ENCODE data around the gene PTPN13.

The PTPN13 gene

DNA sequence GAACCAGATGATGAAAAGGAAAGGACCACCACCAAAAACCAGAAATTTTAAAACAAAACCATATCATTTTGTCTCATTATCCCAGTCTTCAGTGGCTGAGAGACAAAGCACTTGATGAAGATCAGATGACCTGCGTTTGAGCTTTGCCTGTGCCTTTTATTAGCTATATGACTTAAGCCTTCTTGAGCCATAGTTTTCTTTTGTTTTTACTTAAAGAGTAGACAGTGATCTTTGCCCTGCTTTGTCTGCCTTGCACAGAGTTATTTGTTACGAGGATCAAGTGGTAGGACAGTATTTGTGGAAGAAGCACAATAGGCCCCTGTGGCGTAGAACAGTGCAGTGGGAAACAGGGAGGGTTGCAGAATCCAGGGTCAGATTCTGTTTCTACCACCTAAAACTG, 165.2 kb downstream of the PTPN13 start:
- intact Hi-C loops (cut with DNase I): no loop called here
- DNase-seq: no peak

- intact Hi-C loops (cut with DNase I): no loop called here
Observed at GRCh38 chr4:86762649-86763048, 168.5 kb downstream of the PTPN13 start.

GRCh38 chr4:86769794-86770193, 175.7 kb downstream of the PTPN13 start:
- intact Hi-C loops (cut with DNase I): no loop called here
- no peak for DNase-seq

More at GRCh38 chr4:86762649-86763048, 168.5 kb downstream of the PTPN13 start:
- no peak for DNase-seq

- intact Hi-C loops (cut with DNase I): no loop called here
- DNase-seq: peak in 17 of 42 donors; percentile 3 to 76 (median 23)
Observed at GRCh38 chr4:86771141-86771540, 177.0 kb downstream of the PTPN13 start.

DNA sequence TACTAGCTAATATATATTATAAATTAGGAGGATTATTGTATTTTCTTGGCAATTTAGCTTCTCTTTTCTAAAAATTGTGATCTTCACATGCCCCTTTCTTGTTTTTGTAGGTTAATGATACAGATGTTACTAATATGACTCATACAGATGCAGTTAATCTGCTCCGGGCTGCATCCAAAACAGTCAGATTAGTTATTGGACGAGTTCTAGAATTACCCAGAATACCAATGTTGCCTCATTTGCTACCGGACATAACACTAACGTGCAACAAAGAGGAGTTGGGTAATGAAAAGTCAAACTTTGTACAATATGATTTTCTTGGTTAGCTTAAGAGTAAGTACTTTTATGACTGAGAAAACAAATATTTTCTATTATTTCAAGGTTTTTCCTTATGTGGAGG, 180.9 kb downstream of the PTPN13 start:
- DNase-seq: no peak
- intact Hi-C loops (cut with DNase I): no loop called here

DNA sequence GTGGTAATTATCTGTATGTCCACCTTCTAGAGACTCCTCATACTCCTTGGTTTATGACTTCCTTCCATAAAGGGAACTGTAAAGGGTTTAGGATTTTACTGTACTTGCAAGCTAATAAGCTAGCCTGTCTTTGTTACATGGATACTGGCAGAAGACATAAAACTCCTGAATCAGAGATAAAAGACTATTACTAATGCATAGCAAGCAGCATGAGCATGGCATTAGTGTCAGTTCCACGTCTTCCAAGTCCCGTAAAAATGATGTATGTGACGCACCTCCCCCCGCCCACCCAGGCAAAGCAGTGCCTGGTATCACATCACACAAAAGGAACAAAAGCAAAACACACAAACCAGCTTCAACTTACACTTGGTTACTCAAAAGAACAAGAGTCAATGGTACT, 184.1 kb downstream of the PTPN13 start:
- DNase-seq: no peak
- intact Hi-C loops (cut with DNase I): no loop called here

DNA sequence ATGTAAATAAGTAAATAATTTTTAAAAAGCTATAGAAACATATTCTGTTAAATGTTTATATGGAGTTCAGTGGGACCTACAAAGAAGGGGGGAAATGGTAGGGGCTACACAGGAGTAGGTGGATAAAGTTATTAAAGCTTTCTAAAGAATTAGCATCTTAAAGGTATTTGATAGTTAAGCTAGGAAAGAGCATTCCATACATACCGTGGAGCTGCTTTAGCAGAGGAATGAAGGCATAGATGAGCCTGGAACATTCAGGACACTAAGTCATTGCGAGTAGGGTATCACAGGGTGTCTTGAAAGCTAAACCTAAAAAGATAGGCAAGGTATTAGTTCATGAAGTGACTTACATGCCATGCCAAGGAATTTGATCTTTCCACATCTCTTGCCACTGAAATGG, 194.7 kb downstream of the PTPN13 start:
- DNase-seq: no peak

GRCh38 chr4:86791126-86791525, 197.0 kb downstream of the PTPN13 start:
- DNase-seq: no peak
- intact Hi-C loops (cut with DNase I): no loop called here

More for the DNA sequence above, 194.7 kb downstream of the PTPN13 start:
- intact Hi-C loops (cut with DNase I): no loop called here

DNA sequence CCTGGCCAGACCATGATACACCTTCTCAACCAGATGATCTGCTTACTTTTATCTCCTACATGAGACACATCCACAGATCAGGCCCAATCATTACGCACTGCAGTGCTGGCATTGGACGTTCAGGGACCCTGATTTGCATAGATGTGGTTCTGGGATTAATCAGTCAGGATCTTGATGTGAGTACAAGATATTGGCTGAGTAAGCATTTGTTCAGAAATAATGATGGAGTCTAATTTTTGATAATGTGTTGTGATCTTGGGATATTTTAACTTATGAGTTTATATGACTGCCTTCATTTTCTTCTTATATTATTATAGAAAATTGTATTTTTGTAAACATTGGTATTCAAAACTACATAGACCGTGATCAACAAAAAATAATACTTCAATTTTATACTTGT, 215.7 kb downstream of the PTPN13 start:
- no peak for DNase-seq
- intact Hi-C loops (cut with DNase I): no loop called here

DNA sequence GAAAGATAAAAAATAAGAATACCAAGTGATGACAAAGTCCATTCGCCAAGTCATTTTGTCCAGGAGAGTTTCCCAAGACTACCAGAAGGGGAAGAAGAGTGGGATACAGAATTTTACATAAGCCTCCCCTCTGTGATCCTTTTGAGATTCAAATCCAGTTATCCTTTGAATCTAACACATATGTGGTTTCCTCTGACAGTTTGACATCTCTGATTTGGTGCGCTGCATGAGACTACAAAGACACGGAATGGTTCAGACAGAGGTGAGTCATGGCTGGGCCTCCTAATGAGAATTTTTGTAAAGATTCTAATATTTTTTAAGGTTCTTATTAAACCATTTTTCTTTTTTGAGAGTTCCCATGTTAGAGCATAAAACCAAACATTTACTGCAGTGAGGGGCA, 216.7 kb downstream of the PTPN13 start:
- intact Hi-C loops (cut with DNase I): no loop called here
- DNase-seq: peak in 11 of 42 donors; percentile 9 to 50 (median 25)

- DNase-seq: no peak
- intact Hi-C loops (cut with DNase I): no loop called here
Observed at GRCh38 chr4:86815653-86816052, 221.5 kb downstream of the PTPN13 start.

DNA sequence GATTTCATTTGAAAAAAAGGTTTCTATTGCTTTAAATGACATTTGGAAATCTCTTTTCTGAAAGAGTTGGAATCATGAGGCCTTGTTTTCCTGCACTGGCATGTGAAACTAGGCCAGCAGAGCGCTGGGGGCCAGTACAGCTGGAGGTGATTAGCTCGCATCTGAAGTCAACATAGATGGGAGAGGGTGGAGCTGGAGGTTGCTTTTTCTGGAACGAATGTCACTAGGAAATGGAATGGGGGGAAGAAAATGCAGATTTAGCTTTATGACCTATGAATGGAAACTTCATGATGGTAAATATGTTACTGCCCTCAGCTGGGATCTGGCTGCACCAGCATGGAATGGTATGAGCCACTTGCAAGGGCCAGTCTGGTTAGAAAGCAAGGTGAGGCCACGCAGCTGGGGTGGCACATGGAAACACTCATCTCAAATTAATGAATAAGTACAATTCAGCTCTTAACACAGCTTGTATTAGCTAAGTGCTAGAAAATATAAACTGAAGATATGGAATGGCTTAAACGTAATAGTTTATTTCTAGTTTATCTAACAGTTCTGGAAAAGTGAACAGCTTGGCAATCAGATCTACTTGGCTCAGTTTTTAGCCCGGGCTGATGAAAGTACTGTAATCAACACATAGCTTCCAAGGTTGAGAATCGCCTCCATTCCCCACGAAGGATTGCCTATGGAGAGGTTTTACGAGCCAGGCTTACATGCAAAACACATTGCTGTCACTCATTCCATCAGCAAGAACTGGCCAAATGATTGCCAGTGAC, 222.6 kb downstream of the PTPN13 start:
- peak in 8 of 42 donors; percentile 8 to 44 (median 14) for DNase-seq
- intact Hi-C loops (cut with DNase I): no loop called here

DNA sequence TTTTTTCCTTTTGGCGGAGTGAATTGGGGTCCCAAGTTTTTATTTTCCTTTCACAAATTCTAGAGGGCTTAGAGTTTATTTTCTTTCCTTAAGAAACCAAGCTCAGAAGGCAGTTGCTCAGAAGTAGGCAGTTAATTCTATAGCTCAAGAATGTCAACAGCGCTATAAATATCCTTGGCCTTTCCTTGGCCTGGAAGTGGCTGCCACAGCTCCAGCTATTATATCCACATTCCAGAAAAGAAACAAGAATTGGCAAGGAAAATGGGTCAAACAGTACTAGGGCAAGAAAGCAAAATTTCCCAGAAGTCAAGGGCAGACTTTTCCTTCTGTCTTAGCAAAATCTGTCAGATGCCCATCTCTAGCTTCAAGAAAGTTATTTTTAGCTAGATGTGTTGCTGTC, 224.1 kb downstream of the PTPN13 start:
- intact Hi-C loops (cut with DNase I): no loop called here
- DNase-seq: no peak

- no peak for DNase-seq
- intact Hi-C loops (cut with DNase I): no loop called here
Observed at GRCh38 chr4:86818841-86819240, 224.7 kb downstream of the PTPN13 start.

DNA sequence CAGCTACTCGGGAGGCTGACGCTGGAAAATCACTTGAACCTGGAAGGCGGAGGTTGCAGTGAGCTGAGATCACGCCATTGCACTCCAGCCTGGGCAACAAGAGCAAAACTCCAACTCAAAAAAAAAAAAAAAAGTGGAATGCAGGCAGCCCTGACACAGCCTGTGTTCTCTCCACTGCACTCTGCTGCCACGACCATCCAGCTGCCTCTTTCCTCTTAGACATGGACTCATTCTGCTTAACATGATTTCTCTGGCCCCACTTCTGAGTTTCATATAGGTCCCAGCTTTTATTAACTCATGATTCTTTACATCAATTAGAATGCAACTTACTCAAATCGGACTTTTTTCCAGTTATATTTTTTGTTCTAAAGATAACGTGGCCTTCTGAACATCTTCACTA, 225.4 kb downstream of the PTPN13 start:
- intact Hi-C loops (cut with DNase I): no loop called here

DNA sequence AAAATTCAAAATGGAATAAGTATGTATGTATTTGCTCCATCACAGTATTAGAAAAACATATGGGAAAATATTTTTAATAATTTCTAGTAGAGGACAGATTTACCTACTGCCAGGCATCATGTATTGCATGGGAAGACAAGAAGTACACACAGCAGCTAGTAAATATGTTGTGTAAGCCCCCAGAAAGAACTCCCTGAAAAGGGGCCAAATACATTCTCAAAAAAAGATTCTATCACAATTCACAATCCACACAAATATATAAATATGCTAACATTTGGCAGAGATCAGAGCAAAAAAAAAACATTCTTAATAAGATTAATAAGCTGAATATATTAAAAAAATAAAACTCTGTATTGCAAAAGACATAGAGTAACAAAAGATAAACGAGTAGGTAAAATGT, 227.0 kb downstream of the PTPN13 start:
- intact Hi-C loops (cut with DNase I): no loop called here

More for the DNA sequence above, 225.4 kb downstream of the PTPN13 start:
- DNase-seq: no peak

DNA sequence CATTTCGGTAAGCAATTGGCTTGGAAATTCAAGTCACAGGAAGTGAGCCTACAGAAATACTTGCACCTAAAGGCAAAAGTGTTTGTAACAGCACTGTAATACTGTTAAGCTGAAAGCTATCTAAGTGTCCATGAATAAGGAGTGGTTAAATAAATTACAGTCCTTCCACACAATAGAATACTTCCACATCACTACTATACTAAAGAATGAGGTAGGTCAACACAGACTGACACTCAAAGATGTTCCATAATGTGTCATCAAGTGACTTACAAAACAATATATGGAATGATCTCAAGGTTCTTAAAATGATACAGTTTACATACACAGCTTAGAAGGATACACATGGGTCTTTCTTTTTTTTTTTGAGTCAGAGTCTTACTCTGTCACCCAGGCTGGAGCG, 228.0 kb downstream of the PTPN13 start:
- intact Hi-C loops (cut with DNase I): no loop called here
- DNase-seq: no peak

More for the DNA sequence above, 227.0 kb downstream of the PTPN13 start:
- DNase-seq: no peak

GRCh38 chr4:86825511-86825910, 231.4 kb downstream of the PTPN13 start:
- intact Hi-C loops (cut with DNase I): no loop called here
- no peak for DNase-seq

DNA sequence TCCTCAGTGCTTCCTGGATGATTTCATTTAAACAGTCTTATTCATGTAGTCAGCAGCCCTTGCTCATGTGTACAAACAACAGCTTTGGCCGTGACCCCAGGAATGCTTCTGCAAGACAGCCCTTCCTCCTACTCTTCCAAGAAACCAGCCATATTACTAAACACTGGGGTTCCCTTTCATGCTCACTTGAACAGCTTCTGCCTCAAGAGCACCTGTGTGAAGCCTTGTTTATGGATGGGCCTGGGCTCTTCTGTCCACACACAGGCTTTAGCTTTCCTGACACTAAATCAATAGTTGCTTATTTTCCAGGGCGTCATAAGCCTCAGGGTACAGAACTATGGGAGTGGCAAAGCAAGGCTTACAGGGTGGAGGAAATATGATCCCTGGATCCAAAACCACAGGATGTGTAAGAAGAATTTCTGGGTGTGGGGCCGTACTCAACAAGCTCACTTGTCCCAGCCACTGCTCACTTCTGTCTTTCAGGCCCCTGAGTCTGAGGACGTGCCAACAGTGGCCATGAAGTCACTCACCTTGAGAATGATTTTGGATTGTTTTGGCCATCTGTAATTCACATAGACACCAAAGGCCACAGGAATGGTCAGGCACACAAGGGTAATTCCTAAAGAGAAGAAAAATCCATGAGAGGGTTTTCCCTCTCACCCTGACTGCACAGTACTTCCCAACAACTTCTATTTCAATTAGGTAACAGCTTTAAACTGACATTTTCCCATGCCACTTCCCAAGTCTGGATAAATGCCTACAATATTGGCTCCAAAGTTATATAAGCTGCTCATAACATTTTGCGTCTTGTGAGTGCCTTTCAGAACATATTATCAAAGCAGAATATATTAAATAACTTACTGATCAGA, 237.4 kb downstream of the PTPN13 start:
- intact Hi-C loops (cut with DNase I): no loop called here

GRCh38 chr4:86833615-86834014, 239.5 kb downstream of the PTPN13 start:
- DNase-seq: no peak
- intact Hi-C loops (cut with DNase I): no loop called here

More for the DNA sequence above, 237.4 kb downstream of the PTPN13 start:
- DNase-seq: no peak

Data from head of caudate nucleus (tissue), 42 donors.